Mesothelial cell of epicardium (in vitro differentiated cells): ENCODE data around the gene VAC14. TPM values are rescaled to one million over a fixed set of nuclear protein-coding genes. Genes with fewer than 3 reads are reported as not detected.

Experiments
- DNase-seq, 2 experiments: peaks; one replicate each; pipeline ENCODE4 v3.0.0; 2021; ENCODE audit warnings: low spot score in 2 of 2; ENCODE audit not compliant: unreplicated experiment in 2 of 2
- H3K27ac Mint-ChIP-seq: 2 replicates; pipeline ENCODE4 v1.8.0; 2021; ENCODE audit warnings: mixed read lengths
- H3K27me3 Mint-ChIP-seq: 2 replicates; pipeline ENCODE4 v1.8.0; 2021; ENCODE audit warnings: low read depth, mixed read lengths
- H3K36me3 Mint-ChIP-seq: 2 replicates; pipeline ENCODE4 v1.8.0; 2021; ENCODE audit warnings: mixed read lengths
- H3K4me1 Mint-ChIP-seq: 2 replicates; pipeline ENCODE4 v1.8.0; 2021; ENCODE audit warnings: mixed read lengths
- H3K4me3 Mint-ChIP-seq: 2 replicates; pipeline ENCODE4 v1.8.0; 2021; ENCODE audit warnings: mild to moderate bottlenecking, moderate library complexity, mixed read lengths
- H3K9me3 Mint-ChIP-seq: 2 replicates; pipeline ENCODE4 v1.8.0; 2021; ENCODE audit warnings: mixed read lengths
- CTCF ChIP-seq: fragments of 200-600 bp; sonication (generic); IDR thresholded peaks from one replicate; pipeline ENCODE4 v1.5.0; 2021; ENCODE audit warnings: antibody characterized with exemption; ENCODE audit not compliant: unreplicated experiment
- total RNA-seq: library from RNA; stranded (reverse); gene quantifications from 3 replicates; pipeline ENCODE4 v1.2.1, GENCODE V29; 2021

Gene VAC14
- total RNA-seq, 1 donor from 2014 or later = 39.1 TPM

- H3K36me3 Mint-ChIP-seq = no peaks in the 10 kb centered on the region
- H3K27ac Mint-ChIP-seq = peak overlapping the region; percentile 61
- DNase-seq = no peak
- peak overlapping the region; percentile 81 for H3K4me3 Mint-ChIP-seq
- H3K27me3 Mint-ChIP-seq = no peaks in the 10 kb centered on the region
- no peak for TF ChIP-seq CTCF
- H3K9me3 Mint-ChIP-seq = no peaks in the 10 kb centered on the region
- peaks cover 51% of the 10 kb centered on the region for H3K4me1 Mint-ChIP-seq
Observed at GRCh38 chr16:70685061-70685937, 115.7 kb downstream of the VAC14 start.

- TF ChIP-seq CTCF = no peak
- Mint-ChIP-seq H3K27ac (peak overlapping the region; percentile 13), H3K4me1 (peaks cover 51% of the 10 kb centered on the region), H3K4me3 (peak overlapping the region; percentile 81), H3K9me3 (no peaks in the 10 kb centered on the region), H3K36me3 (no peaks in the 10 kb centered on the region), H3K27me3 (no peaks in the 10 kb centered on the region)
- no peak for DNase-seq
Observed at GRCh38 chr16:70684146-70685060, 116.6 kb downstream of the VAC14 start.

- peaks cover 45% of the 10 kb centered on the region for H3K4me1 Mint-ChIP-seq
Observed at GRCh38 chr16:70683146-70683944, 117.6 kb downstream of the VAC14 start.

GRCh38 chr16:70682239-70683145, 118.5 kb downstream of the VAC14 start:
- Mint-ChIP-seq H3K4me3 (peak overlapping the region; percentile 35), H3K4me1 (peaks cover 37% of the 10 kb centered on the region), H3K27ac (peak overlapping the region; percentile 80), H3K27me3 (no peaks in the 10 kb centered on the region), H3K36me3 (peaks cover 2% of the 10 kb centered on the region), H3K9me3 (no peaks in the 10 kb centered on the region)
- DNase-seq = no peak
- TF ChIP-seq CTCF = no peak

More at GRCh38 chr16:70683146-70683944, 117.6 kb downstream of the VAC14 start:
- Mint-ChIP-seq H3K9me3 (no peaks in the 10 kb centered on the region), H3K4me3 (peak overlapping the region; percentile 57), H3K27ac (no peak overlapping the region), H3K27me3 (no peaks in the 10 kb centered on the region), H3K36me3 (no peaks in the 10 kb centered on the region)
- TF ChIP-seq CTCF = no peak
- no peak for DNase-seq
